Endothelial cell of umbilical vein (primary cell): ENCODE results near the gene PRSS56. TPM values are rescaled to one million over a fixed set of nuclear protein-coding genes. Genes with fewer than 3 reads are reported as not detected.

Source experiments
- BruUV-seq: library from RNA; stranded (reverse); fragments of 400-500 nt; replicated peaks from 2 replicates; lab custom pipeline; 2021; lab: Mats Ljungman, UMichigan
- CTCF ChIA-PET: fragments of 300-600, 350-600 bp; sonication (Branson Sonifier 250); formaldehyde crosslinking; loops from one replicate; lab custom pipeline; 2021; ENCODE audit warnings: antibody characterized with exemption, inconsistent platforms; lab: Charles Lee
- POLR2A ChIA-PET: fragments of 300-600, 350-600 bp; sonication (Branson Sonifier 250); formaldehyde crosslinking; loops from one replicate; lab custom pipeline; 2021; ENCODE audit warnings: antibody characterized with exemption, inconsistent platforms; lab: Charles Lee
- DNase-seq: peaks from one replicate; pipeline ENCODE4 v3.0.0-alpha.2; 2011; ENCODE audit warnings: low read depth, low spot score
- FAIRE-seq: peaks from 2 replicates; lab custom pipeline; 2011; peaks lifted over from hg19 to GRCh38; lab: Jason Lieb, UNC
- H2AFZ ChIP-seq: 2 replicates; pipeline ENCODE4 v1.6.0; 2012; ENCODE audit warnings: low read depth, low read length, control low read depth, inconsistent platforms
- H3K27ac ChIP-seq: 2 replicates; pipeline ENCODE4 v1.5.1; 2011; ENCODE audit warnings: low read depth, mild to moderate bottlenecking, control low read depth, low read length, moderate library complexity; ENCODE audit not compliant: insufficient read depth
- H3K27me3 ChIP-seq, 2 experiments: 2 replicates each; pipeline versions ENCODE4 v1.6.0 to v1.6.1; 2011; ENCODE audit warnings: low read length in 2 of 2, mixed read lengths in 1 of 2; ENCODE audit not compliant: control insufficient read depth in 2 of 2, insufficient read depth in 2 of 2
- H3K36me3 ChIP-seq, 2 experiments: 2 replicates in 1 of 2; 3 replicates in 1 of 2; pipeline ENCODE4 v1.5.1; 2011; ENCODE audit warnings: low read length in 2 of 2, mild to moderate bottlenecking in 1 of 2, moderate library complexity in 1 of 2; ENCODE audit not compliant: control insufficient read depth in 2 of 2, insufficient read depth in 2 of 2; ENCODE audit errors: extremely low read depth in 1 of 2
- H3K4me1 ChIP-seq: 3 replicates; pipeline ENCODE4 v1.5.1; 2011; ENCODE audit warnings: mild to moderate bottlenecking, low read length; ENCODE audit not compliant: control insufficient read depth, insufficient read depth; ENCODE audit errors: extremely low read depth
- H3K4me2 ChIP-seq: 2 replicates; pipeline ENCODE4 v1.6.1; 2011; ENCODE audit warnings: low read length, control low read depth, mixed read lengths; ENCODE audit not compliant: insufficient read depth
- H3K4me3 ChIP-seq, 3 experiments: fragments of 200-600 bp in 1 of 3; sonication (generic), shearing (Covaris generic) in 1 of 3; replicated peaks in 1 of 3; 2 replicates each; pipeline ENCODE4 v1.5.1; 2011 to 2016; ENCODE audit warnings: control low read depth in 3 of 3, low read length in 3 of 3, mild to moderate bottlenecking in 2 of 3, inconsistent platforms in 1 of 3, low read depth in 1 of 3, moderate library complexity in 1 of 3; ENCODE audit not compliant: insufficient read depth in 1 of 3
- H3K79me2 ChIP-seq: 2 replicates; pipeline ENCODE4 v1.6.0; 2012; ENCODE audit warnings: low read length, inconsistent platforms; ENCODE audit not compliant: control insufficient read depth, insufficient read depth
- H3K9ac ChIP-seq: replicated peaks from 2 replicates; pipeline ENCODE3; 2011; ENCODE audit warnings: low read length, control low read depth; ENCODE audit not compliant: insufficient read depth; ENCODE audit errors: extremely low read depth
- H3K9me1 ChIP-seq: replicated peaks from 3 replicates; pipeline ENCODE4 v1.6.0; 2011; ENCODE audit warnings: mild to moderate bottlenecking, low read length; ENCODE audit not compliant: control insufficient read depth, insufficient read depth; ENCODE audit errors: extremely low read depth
- H3K9me3 ChIP-seq: replicated peaks from 2 replicates; pipeline ENCODE4 v1.5.1; 2012; ENCODE audit warnings: low read length, inconsistent platforms; ENCODE audit not compliant: control insufficient read depth, insufficient read depth
- H4K20me1 ChIP-seq: replicated peaks from 2 replicates; pipeline ENCODE3; 2011; ENCODE audit warnings: mild to moderate bottlenecking, low read length; ENCODE audit not compliant: control insufficient read depth, insufficient read depth; ENCODE audit errors: extremely low read depth
- EZH2 ChIP-seq: IDR thresholded peaks from 2 replicates; pipeline ENCODE4 v1.6.1; 2012; ENCODE audit warnings: borderline replicate concordance, low read depth, mild to moderate bottlenecking, moderate library complexity, low read length, inconsistent platforms; ENCODE audit not compliant: severe bottlenecking
- FOS ChIP-seq: IDR thresholded peaks from 2 replicates; pipeline ENCODE4 v1.6.1; 2011; ENCODE audit warnings: mild to moderate bottlenecking, low read length, moderate library complexity, borderline replicate concordance; ENCODE audit not compliant: insufficient read depth
- GATA2 ChIP-seq: IDR thresholded peaks from 2 replicates; pipeline ENCODE4 v1.7.0; 2011; ENCODE audit warnings: low read depth, mild to moderate bottlenecking, moderate library complexity, mixed read lengths, low read length; ENCODE audit not compliant: insufficient read length, insufficient read depth
- JUN ChIP-seq: IDR thresholded peaks from 2 replicates; pipeline ENCODE4 v1.6.1; 2011; ENCODE audit warnings: borderline replicate concordance, low read depth; ENCODE audit not compliant: insufficient read length, insufficient read depth
- MYC ChIP-seq: IDR thresholded peaks from one replicate; pipeline ENCODE4 v1.6.1; 2011; ENCODE audit warnings: mild to moderate bottlenecking, low read depth, low read length
- POLR2A ChIP-seq: IDR thresholded peaks from 2 replicates; pipeline ENCODE4 v1.6.1; 2012; ENCODE audit warnings: low read depth, mild to moderate bottlenecking, control low read depth, low read length
- POLR2AphosphoS5 ChIP-seq: IDR thresholded peaks from 2 replicates; pipeline ENCODE4 v1.6.1; 2012; ENCODE audit warnings: low read depth, mild to moderate bottlenecking, control low read depth, low read length, moderate library complexity; ENCODE audit not compliant: insufficient read depth
- dilution Hi-C: fragments of 300-500 bp; cut with MboI; formaldehyde crosslinking; loops from one replicate; pipeline ENCODE4 v1.15.0; 2019; ENCODE audit warnings: low sequenced_read_pairs; ENCODE audit not compliant: extremely low pct_ligation_motif_present
- intact Hi-C: fragments of 100-400 bp; cut with micrococcal nuclease; formaldehyde crosslinking; loops from one replicate; pipeline ENCODE4 v1.10.0; 2022
- polyA plus RNA-seq, 4 experiments: library from polyadenylated mRNA; depleted of rRNA in 3 of 4; stranded (reverse) in 3 of 4; unstranded in 1 of 4; fragments of >200 nt; gene quantifications; 2 replicates each; pipeline versions ENCODE4 v1.2.1 to v1.2.3, GENCODE V29; 2011 to 2012; ENCODE audit warnings: missing spikeins in 1 of 4
- total RNA-seq: library from RNA; stranded (reverse); gene quantifications from 2 replicates; pipeline ENCODE4 v1.2.3, GENCODE V29; 2021
- TF ChIP-seq, protein P1 (sequence below): IDR thresholded peaks from 2 replicates; pipeline ENCODE4 v1.6.1; 2011; ENCODE audit not compliant: insufficient read depth, insufficient read length
- TF ChIP-seq, protein P2 (sequence below), 2 donors: IDR thresholded peaks; 1 replicate in 1 of 2; 2 replicates in 1 of 2; pipeline ENCODE4 v1.5.1; 2011; ENCODE audit warnings: low read length in 2 of 2, mild to moderate bottlenecking in 2 of 2, moderate library complexity in 2 of 2, control low read depth in 1 of 2, inconsistent platforms in 1 of 2, low read depth in 1 of 2; ENCODE audit not compliant: insufficient read depth in 1 of 2; ENCODE audit errors: extremely low read depth in 1 of 2

Gene PRSS56
- total and polyA plus RNA-seq, 2 donors (not counting 3 experiments of a cell fraction or from before 2014, with no cell fraction given): not detected

DNA sequence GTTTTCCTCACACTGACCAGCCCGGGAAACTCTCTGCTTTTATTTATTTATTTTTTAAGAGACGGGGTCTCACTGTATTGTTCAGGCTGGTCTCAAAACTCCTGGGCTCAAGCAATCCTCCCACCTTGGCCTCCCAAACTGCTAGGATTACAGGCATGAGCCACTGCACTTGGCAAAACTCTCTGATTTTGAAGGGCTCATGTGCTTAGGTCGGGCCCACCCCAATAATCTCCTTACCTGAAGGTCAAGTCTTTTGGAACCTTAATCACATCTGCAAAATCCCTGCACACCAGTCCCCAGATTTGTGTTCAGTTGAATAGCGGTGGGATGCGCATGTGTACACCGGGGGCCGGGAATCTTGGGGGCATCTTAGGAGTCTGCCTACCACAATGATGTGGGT lies 24.9 kb upstream of the PRSS56 start:
- no peak for FAIRE-seq
- Histone ChIP-seq H3K79me2 (no peaks in the 10 kb centered on the region), H4K20me1 (no peaks in the 10 kb centered on the region), H3K36me3 (no peaks in the 10 kb centered on the region), H3K27me3 (peaks cover 0 to 2% of the 10 kb centered on the region in 2 experiments), H3K9ac (no peak overlapping the region), H3K4me2 (no peak overlapping the region), H2AFZ (no peak overlapping the region), H3K4me1 (no peaks in the 10 kb centered on the region), H3K4me3 (no peak overlapping the region), H3K9me3 (no peaks in the 10 kb centered on the region), H3K27ac (no peak overlapping the region), H3K9me1 (no peaks in the 10 kb centered on the region)
- intact Hi-C loops (no loop called here), dilution Hi-C loops (no loop called here)
- POLR2A ChIA-PET: no interaction called here
- TF ChIP-seq EZH2 (no peak), POLR2AphosphoS5 (no peak), JUN (no peak), POLR2A (no peak), FOS (no peak), GATA2 (no peak), MYC (no peak)
- TF ChIP-seq, protein P1, sequence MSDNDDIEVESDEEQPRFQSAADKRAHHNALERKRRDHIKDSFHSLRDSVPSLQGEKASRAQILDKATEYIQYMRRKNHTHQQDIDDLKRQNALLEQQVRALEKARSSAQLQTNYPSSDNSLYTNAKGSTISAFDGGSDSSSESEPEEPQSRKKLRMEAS: no peak
- TF ChIP-seq, protein P2, sequence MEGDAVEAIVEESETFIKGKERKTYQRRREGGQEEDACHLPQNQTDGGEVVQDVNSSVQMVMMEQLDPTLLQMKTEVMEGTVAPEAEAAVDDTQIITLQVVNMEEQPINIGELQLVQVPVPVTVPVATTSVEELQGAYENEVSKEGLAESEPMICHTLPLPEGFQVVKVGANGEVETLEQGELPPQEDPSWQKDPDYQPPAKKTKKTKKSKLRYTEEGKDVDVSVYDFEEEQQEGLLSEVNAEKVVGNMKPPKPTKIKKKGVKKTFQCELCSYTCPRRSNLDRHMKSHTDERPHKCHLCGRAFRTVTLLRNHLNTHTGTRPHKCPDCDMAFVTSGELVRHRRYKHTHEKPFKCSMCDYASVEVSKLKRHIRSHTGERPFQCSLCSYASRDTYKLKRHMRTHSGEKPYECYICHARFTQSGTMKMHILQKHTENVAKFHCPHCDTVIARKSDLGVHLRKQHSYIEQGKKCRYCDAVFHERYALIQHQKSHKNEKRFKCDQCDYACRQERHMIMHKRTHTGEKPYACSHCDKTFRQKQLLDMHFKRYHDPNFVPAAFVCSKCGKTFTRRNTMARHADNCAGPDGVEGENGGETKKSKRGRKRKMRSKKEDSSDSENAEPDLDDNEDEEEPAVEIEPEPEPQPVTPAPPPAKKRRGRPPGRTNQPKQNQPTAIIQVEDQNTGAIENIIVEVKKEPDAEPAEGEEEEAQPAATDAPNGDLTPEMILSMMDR (IDR thresholded peaks at IDR 0.05; ENCODE audit: extremely low read depth in 1 of 2, insufficient read depth in 1 of 2, low read depth in 1 of 2, low read length in 2 of 2): no peak
- no peak for DNase-seq
- CTCF ChIA-PET: interaction anchor here (0.6 kb wide), 1 partner anchor 33 kb away, joined by 3 read pairs; no protein-coding TSS in a partner anchor
- BruUV-seq: no TSS peak
